HG03066 (cell line): ENCODE measurements around the gene DEFB119.
"Not testable (repeated sequence)": the region's sequence is repeated elsewhere in the genome, so short reads cannot be mapped to it uniquely, and the experiment has no call there.

Experiments
- ATAC-seq: cut with Tn5 transposase; IDR thresholded peaks from one replicate; pipeline ENCODE4 v1.9.1; 2021; ENCODE audit warnings: low read depth; ENCODE audit not compliant: unreplicated experiment

The DEFB119 gene, protein sequence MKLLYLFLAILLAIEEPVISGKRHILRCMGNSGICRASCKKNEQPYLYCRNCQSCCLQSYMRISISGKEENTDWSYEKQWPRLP

DNA sequence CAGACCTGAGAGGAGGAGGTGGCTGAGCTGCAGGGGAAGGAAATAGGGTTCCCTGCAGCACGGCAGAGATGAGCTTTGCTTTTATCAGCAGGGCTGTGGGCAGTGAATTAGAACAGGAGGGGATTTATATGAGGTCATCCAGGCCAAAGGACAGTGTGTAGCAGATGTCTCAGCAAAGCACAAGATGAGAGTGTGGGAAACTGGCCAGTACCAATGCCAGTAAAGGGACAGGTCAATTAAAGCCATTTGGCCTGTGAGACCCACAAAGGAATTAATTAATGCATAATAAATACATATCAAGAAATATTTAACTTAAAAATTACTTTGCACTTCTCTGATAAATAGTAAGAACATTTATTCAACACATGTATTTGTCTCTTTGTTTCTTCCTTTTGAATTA lies at the start of gene DEFB119:
DEFB119 (minus strand) TSS at position 101 of the 400 bp plus-strand sequence. CDS start 107 bp downstream, outside the sequence.
- ATAC-seq: no peak

DNA sequence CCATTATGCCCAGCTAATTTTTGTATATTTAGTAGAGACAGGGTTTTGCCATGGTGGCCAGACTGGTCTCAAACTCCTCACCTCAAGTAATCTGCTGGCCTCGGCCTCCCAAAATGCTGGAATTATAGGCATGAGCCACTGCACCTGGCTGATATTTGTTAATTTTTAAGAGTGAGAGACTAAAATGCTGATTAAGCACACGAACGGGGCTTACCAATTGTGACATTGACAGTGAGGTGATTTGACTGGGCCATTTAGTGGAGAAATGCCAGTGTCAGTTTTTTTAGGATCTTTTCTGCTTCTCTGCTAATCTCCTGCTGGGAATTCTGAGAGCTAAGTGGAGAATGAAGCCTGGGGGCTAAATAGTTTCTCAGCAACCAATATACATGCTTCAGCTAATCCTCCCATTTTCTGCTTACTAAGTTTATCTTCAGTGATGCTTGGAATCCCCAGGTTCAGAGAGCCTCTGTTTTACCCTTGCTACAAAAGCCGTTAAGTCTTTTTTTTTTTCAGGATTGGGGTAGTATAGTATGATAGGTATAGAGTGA lies 40.3 kb upstream of the DEFB119 start:
- no peak for ATAC-seq

DNA sequence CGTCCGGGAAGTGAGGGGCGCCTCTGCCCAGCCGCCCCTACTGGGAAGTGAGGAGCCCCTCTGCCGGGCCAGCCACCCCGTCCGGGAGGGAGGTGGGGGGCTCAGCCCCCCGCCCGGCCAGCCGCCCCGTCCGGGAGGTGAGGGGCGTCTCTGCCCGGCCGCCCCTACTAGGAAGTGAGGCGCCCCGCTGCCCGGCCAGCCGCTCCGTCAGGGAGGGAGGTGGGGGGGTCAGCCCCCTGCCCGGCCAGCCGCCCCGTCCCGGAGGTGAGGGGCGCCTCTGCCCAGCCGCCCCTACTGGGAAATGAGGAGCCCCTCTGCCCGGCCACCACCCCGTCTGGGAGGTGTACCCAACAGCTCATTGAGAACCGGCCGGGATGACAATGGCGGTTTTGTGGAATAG lies 37.2 kb upstream of the DEFB119 start:
- not testable (repeated sequence) for ATAC-seq

DNA sequence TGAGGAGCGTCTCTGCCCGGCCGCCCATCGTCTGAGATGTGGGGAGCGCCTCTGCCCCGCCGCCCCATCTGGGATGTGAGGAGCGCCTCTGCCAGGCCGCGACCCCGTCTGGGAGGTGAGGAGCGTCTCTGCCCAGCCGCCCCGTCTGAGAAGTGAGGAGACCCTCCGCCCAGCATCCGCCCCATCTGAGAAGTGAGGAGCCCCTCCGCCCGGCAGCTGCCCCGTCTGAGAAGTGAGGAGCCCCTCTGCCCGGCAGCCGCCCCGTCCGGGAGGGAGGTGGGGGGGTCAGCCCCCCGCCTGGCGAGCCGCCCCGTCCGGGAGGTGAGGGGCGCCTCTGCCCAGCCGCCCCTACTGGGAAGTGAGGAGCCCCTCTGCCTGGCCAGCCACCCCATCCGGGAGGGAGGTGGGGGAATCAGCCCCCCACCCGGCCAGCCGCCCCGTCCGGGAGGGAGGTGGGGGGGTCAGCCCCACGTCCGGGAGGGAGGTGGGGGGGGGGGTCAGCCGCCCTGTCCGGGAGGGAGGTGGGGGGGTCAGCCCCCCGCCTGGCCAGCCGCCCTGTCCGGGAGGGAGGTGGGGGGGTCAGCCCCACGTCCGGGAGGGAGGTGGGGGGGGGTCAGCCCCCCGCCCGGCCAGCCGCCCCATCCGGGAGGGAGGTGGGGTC lies 36.6 kb upstream of the DEFB119 start:
- not testable (repeated sequence) for ATAC-seq

DNA sequence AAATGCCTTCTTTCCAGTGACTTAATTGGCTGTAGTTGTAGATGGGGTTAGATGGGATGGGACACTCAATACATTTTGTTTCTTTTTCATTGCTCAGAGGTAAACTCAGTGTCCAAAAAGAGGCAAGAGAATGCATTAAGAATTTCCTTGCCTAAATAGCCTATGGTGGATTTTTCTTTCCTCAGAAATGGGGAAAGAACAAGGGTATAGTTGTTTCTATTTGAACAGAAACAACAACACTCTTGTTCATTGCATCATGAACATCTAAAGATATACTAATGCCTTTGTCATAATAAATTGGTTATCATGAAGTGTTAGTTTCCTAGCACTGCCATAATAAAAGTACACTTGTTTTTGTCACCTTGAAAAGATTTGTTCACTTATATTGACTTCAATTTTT lies 35.4 kb upstream of the DEFB119 start:
- no peak for ATAC-seq

DNA sequence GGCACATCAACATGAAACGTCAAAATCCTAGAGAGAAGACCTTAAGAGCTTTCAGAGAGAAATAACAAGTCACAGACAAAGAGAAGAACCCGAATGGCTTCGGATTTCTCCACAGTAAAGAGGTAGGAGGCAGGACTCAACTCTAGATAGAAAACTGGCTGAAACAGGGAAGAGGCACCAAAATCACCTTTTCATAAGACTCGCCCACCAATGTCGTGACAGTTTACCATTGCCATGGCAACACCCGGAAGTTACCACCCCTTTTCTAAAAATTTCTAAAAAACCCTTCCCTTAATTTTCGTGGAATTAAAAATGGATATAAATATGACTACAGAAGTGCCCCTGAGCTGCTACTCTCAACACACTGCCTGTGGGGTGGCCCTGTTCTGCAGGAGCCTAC lies 27.9 kb upstream of the DEFB119 start:
- no peak for ATAC-seq

DNA sequence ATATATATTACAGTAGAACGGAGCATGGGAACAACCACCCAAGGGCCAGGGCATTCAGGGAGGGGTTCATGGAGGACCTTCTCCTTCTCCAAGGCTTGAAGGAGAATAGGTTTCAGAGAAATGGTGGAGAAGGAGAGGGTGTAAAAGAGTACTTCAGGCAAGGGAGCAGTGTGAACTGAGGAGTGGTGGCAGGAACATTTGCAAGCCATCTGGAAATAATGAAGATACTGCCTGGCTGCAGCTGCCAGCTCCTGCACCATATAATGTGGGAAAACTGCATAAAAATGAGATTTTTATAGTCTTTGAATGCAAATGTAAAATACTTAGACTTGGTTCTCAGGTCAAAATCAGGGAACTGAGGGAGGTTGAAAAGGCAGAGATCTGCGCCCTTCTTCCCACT lies 25.3 kb upstream of the DEFB119 start:
- no peak for ATAC-seq

DNA sequence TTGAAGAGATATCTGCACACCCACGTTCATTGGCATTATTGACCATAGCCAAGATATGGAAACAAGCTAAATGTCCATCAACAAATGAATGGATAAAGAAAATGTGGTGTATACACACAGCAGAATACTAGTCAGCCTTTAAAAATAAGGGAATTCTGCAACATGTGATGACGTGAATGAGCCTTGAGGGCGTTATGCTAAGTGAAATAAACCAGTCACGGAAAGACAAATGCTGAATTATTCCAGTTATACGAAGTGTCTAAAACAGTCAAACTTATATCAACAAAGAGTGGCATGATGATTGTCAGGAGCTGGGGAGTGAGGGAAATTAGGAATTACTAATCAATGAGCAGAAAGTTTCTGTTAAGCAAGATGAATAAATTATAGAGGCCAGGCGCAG lies 24.0 kb upstream of the DEFB119 start:
- no peak for ATAC-seq

DNA sequence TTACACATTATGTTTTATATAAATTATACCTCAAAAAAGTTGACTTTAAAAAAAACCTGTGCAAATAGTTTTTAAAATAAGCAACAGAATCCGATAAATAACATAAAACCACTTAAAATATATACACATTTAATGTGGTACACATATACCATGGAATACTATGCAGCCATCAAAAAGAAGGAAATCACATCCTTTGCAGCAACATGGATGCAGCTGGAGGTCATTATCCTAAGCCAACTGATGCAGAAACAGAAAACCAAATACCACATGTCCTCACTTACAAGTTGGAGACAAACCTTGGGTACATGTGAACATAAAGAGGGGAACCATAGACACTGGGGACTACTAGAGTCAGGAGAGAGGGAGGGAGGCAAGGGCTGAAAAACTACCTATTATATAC lies 19.6 kb upstream of the DEFB119 start:
- ATAC-seq: no peak

DNA sequence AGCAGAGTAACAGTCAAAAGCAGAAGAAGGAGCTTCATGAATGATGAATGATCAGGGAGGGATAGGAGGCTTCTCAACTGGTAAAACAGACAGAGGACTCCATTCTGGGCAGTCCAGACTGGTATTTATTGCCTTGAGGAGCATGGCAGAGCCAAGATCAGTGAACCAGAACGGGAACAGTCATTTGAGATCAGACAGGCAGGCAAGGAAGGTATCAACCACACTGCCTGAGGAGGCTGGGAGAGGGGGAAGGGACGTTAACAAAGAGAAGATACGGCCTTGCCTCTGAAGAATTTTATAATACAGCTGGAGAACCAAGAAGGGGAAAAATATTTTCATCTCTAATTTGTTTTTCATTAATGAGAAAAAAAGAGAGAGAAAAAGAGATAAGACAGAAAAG lies 15.7 kb upstream of the DEFB119 start, which contains the start of gene DEFB121:
DEFB121 (minus strand) TSS at position 101 of the 400 bp plus-strand sequence; CDS start at position 38, 63 bp downstream.
- no peak for ATAC-seq

DNA sequence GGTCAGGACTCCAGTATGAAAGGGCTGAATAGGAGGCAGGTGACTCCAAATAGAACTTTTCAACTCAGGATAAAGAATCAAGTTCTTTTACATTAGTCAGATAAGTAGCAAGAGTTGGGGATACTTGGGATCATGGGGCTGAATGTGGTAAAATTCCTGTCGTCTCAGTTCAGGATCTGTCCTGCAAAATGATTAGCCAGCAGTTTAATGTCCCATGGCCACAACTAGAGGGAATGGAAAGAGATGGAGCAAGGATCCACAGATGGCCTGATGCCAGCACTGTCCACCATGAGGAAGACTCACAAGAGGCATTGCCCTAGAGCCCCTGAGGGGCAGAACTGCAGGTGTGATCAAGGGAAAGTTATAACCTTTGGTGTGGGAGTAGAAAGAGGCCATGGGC lies 13.5 kb upstream of the DEFB119 start:
- no peak for ATAC-seq

DNA sequence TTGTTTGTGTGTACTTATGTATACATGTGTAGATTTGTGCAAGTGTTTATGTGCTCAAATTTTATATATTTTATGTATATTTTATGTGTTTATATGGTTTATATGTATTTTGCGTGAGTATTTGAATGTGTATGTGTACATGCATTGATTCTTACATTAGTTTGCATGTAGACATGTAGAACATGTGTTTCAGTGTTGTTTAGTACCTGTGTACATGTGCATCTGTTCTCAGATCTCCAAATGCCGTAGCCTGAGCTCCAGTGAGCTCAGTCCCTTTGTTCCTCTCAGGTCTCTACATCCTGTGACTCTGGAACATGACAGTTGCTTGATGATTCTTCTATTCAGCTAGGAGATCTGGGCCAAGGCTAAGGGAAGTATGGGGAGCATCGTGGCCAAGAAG lies 4.5 kb upstream of the DEFB119 start:
- no peak for ATAC-seq

DNA sequence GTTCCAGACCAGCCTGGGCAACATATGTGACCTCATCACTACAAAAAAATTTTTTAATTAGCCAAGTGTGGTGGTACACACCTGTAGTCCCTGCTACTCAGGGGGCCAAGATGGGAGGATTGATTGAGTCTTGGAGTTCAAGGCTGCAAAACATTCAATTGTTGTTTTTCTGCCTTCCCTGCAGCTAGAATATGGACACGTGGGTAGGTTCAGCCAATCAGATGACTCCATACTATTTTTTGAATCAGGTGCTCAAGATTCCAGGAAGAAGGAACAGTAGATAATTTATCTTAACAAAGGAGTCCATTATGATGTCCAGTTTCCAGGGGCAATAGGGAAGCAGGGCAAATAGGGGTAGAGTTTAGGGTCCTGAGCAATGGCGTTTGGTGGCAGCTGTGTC lies 2.4 kb upstream of the DEFB119 start:
- ATAC-seq: no peak

DNA sequence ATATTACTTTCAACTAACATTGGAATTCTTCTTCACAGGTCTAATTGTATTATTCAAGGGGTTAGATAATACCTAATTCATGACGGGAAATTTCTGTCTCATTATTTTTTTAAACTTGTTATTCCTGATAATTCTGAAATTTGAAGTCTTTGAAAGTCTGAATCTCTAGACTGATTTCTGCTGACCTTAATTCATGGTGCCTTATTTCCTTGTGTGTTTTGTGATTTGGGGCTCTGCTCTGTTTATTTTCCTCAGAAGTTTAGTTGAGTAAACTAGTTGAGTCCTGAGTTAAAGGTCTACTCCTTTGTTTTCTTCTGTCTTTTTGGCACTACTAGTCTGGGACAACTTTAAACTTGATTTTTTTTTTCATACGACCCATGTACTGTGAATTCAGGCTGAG lies 16.0 kb downstream of the DEFB119 start:
- no peak for ATAC-seq

DNA sequence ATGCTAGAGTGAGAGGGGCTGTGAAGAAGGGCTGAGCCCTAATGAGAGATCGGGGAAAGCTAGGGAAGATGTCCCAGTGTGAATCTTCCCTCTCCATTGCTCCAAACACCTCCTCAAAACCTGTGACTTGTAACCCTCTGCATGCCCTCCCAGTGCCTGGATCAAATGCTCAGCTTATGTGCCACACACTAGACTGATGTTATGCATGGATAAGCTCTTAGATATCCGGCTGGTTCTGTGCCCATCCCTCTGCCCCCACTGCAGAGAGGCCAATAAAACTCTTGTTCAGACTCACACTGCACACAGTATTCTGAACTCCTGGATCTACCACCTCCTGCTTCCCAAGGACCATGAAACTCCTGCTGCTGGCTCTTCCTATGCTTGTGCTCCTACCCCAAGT lies 22.1 kb downstream of the DEFB119 start, which contains the start of gene DEFB118:
DEFB118 (plus strand) TSS at position 301 of the 400 bp plus-strand sequence; CDS start at position 351, 50 bp downstream.
- ATAC-seq: no peak

DNA sequence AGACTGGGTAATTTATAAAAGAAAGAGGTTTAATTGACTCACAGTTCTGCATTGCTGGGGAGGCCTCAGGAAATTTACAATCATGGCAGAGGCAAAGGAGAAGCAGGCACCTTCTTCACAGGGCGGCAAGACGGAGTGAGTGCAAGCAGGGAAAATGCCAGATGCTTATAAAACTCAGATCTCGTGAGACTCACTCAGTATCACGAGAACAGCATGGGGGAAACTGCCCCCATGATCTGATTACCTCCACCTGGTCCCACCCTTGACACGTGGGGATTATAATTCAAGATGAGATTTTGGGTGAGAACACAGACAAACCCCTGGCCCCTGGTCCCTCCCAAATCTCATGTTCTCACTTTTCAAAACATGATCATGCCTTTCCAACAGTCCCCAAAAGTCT lies 26.1 kb downstream of the DEFB119 start:
- not testable (repeated sequence) for ATAC-seq

DNA sequence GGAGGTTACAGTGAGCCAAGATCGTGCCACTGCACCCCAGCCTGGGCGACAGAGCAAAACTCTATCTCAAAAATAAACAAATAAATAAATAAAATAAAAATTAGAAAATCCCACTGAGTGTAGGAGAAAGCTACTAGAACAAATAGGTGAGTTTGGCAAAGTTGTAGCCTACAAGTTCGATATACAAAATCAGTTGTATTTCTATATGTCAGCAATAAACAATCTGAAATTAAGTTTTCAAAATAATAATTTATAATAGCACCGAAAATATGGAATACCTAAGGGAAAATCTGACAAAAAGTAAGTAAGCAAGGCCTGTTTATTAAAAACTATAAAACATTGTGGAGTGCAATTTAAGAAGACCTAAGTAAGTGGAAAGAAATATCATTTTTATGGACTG lies 27.1 kb downstream of the DEFB119 start:
- ATAC-seq: no peak

DNA sequence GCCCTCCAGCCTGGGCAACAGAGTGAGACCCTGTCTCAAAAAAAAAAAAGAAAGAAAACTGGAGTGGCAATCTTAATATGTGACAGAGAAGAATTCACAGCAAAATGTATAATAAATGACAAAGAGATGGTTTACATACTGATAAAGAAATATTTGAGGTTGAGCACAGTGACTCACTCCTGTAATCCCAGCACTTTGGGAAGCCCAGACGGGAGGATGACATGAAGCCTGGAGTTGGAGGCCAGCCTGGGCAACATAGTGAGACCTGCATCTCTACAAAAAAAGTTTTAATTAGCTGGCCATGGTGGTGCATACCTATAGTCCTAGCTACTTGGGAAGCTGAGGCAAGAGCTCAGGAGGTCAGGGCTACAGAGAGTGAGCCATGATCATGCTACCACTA lies 34.4 kb downstream of the DEFB119 start:
- no peak for ATAC-seq

DNA sequence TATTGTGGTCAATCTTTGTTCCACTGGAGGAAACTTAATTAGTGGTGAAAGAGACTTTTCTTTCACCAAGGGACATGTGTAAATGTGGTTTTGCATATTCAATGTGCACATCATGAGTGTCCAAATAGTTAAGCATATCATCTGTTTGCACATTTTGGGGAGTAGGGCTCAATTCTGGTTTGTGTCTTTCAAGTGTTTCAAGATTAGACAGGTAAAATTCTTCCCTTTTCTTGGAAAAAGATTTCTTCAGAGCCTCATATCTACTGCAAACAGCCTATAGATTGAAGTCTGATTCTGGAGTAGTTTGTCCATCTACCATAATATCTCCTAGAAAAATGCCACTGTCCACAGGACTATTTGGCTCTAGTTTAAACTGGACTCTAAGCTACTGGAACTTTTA lies 48.9 kb downstream of the DEFB119 start:
- ATAC-seq: no peak

DNA sequence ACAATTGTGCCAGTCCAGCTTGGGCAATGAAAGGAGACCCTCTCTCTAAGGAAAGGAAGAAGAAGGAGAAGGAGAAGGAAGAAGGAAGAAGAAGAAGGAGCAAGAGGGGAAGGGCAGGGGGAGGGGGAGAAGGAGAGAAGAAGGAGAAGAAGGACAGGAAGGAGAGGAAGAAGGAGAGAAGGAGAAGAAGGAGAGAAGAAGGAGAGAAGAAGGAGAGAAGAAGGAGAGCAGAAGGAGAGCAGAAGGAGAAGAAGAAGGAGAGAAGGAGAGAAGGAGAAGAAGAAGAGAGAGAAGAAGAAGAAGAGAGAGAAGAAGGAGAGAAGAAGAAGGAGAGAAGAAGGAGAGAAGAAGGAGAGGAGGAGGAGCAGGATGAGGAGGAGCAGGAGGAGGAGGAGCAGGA lies 59.5 kb downstream of the DEFB119 start:
- ATAC-seq: no peak
